Retina (tissue), 1 donor: ENCODE measurements around the gene FBLIM1.

Experiments
- DNase-seq: peaks from one replicate; pipeline ENCODE4 v3.0.0-alpha.2; 2016

The FBLIM1 gene

DNA sequence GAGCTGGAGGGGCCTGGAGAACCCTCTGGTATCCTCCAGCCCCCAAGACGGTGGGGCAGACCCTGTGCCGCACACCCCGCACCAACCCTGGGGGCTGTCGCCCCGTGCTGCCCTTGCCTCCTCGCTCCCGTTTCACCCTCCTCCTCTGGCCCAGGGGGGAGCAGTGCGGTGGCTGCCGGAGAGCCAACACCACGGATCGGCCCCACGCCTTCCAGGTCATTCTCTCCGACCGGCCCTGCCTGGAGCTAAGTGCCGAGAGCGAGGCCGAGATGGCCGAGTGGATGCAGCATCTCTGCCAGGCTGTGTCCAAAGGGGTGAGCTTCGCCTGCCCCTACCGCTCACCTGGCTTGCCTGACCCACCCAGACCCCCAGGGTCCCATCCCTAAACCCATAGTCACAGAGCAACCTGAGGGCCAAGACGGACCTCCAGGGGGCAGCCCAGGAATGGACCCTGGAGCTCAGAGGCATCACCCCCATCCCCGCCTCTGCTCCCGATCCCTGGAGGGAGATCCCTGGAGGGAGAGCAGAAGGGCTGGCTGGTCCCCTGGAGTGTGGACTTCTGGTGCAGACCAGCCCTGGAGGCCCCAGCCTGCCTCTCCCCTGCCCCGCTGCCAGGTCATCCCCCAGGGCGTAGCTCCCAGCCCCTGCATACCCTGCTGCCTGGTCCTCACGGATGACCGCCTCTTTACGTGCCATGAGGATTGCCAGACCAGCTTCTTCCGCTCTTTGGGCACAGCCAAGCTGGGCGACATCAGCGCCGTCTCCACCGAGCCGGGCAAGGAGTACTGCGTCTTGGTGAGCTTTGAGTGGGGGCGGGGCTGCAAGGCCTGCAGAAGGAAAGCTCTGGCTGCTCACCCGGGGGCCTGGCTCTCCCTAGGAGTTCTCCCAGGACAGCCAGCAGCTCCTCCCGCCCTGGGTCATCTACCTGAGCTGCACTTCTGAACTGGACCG is 26.6 kb upstream of the FBLIM1 start:
- DNase-seq = no peak

DNA sequence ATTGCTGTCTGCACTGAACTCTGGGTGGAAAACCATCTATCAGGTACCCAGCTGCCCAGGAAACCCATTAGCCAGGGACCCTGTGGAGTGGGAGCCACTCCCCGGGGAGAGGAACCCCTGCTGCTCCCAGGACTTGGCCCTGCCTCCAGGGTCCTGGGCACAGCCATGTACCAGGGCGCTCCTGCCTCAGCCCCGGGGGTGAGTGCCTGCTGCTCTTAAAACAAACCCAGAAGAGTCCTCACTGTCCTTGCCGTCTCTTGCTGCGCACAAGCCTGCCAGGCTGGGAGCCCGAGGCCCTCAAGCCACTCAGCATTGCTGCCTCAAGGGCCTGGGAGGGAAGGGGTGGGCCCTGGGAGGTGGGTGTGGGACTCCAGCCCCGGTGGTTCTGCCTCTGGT is 25.9 kb upstream of the FBLIM1 start:
- DNase-seq = no peak

DNA sequence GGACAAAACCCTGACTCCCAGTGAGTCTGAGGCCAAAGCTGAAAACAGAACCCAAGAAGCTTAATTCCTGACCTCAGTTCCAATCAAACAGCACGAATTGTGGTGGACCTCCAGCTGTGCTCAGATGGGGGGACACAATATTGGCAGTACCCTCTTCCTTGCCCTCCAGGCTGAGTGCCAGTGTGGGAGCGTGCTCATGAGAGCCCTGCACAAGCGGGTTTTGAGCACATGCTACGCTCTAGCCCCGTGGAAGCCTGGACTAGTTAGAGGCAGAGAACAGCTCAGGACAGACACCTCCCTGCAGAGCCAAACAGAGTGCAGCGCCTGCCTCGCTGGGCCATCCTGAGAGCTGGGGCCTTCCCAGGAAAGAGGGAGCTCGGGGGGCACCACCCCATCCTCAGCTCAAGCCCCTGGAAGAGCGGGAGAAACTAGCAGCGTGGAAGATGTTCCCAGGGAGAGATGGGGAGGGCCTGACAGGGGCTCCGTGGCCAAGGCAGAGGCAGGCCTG is 25.3 kb upstream of the FBLIM1 start:
- DNase-seq = no peak

DNA sequence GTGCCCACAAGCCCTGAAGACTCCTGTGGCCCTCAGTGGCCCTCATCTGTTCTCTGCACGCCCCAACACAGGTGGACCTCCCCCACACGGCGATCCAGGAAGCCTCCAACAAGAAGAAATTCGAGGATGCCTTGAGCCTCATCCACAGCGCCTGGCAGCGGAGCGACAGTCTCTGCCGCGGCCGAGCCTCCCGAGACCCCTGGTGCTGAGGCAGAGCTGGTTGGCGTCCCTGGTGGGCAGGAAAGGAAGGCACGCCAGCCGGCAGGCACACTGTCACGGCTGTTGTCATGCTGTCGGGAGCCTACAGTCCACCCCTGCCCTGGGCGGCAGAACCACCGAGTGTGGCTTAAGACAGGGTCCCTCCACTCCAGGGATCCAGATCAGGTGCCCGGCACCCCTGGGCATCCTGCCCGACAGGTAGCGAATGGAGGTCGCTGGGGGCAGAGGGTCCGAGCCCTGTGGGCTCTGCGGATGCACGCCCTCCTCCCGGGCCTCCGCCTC is 24.8 kb upstream of the FBLIM1 start:
- no peak for DNase-seq

DNA sequence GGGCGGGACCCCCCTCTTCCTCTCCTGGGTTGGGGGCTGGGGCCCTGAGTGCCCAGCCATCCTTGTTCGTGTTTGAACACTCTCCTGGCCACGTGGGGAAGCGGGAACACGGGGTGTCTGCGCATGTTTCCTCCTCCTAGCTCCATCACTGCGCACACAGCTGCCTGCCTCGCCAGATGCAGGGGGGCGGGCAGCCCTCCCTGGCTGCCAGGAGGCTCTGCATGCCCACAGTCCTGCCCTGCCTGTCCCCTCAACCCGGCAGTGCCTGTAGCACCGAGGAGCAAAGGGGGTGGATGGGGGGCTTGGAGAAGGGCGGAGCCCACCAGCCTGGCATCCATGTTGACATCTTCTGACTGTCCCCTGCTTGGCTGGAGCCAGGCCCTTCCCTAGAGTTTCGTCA is 24.3 kb upstream of the FBLIM1 start:
- DNase-seq = no peak

DNA sequence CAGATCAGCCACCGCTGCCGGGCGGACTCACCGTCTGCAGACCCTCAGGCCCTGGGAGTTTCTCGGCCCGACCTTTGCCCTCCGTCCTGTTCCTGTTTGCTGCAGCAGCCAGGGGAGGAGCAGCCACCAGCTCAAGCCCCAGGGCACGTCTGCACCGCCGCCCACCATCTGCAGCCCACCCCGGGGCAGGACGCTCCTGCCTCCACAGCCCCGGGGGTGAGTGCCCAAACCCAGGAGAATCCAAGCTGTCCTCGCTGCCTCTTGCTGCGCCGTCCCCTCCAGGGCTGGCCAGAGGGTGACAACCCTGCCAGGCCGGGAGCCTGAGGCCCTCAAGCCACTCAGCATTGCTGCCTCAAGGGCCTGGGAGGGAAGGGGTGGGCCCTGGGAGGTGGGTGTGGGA is 23.7 kb upstream of the FBLIM1 start:
- no peak for DNase-seq

DNA sequence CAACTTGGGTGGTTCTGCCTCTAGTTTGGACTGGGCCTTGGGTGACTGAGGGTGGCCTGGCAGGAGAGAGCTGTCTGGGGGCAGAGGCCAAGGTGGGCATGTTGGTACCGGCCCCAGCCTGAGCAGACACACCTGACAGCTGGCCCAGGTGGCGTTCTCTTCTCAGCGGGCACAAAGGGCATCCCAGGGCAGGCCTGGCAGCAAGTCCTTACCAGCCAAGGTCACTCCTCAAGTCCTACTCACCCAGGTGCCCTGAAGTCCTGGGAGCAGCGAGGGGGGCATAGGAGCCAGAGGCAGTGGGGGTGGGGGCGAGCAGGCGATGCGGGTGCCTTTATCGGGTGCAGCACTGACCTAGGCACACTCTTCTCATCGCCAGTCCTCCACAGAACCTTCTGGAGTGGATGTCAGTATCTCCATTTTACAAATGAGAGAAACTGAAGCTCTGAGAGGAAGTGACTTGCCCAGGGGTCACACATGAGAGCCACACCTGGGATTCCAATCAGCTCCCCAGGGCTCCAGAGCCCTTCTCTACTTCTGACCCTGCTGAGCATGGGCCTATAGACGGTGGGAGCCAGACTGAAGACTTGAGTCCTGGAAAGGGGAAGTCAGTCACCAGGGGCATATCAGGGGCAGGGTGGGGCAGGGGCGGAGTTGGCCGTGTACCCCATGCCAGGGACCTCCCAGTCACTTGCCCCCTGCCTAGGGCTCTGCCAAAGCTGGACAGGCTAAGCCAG is 23.1 kb upstream of the FBLIM1 start:
- DNase-seq = no peak

DNA sequence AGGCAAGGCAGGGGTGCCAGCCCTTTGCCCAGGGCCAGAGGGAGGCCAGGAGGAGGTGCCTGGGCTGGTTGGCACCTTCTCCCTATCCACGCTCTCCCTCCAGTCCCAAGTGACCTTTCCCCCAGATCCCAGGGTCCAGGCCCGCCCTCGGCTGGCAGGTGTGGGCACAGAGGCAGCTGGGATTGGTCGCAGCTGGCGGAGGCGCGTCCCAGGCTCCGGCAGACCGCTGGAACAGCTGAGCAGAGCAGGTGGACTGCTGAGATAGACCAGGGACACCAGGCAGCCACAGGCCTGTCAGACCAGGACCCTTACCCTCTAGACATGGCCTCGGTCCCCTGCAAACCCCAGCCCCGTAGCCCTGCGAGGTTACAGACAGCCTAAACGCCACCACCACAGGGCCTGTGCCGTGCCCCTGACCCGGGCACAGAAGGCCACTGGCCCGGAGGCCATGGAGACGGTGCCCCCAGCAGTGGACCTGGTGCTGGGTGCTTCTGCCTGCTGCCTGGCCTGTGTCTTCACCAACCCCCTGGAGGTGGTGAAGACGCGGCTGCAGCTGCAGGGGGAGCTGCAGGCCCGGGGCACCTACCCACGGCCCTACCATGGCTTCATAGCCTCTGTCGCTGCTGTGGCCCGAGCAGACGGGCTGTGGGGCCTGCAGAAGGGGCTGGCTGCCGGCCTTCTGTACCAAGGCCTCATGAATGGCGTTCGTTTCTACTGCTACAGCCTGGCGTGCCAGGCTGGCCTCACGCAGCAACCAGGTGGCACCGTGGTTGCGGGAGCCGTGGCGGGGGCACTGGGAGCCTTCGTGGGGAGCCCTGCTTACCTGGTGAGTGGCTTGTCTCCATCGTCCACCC is 22.3 kb upstream of the FBLIM1 start, which contains the start of gene SLC25A34:
TSS of gene SLC25A34 (plus strand) at position 221 of the 854 bp plus-strand sequence. CDS start at position 449, 228 bp downstream.
- DNase-seq = no peak

DNA sequence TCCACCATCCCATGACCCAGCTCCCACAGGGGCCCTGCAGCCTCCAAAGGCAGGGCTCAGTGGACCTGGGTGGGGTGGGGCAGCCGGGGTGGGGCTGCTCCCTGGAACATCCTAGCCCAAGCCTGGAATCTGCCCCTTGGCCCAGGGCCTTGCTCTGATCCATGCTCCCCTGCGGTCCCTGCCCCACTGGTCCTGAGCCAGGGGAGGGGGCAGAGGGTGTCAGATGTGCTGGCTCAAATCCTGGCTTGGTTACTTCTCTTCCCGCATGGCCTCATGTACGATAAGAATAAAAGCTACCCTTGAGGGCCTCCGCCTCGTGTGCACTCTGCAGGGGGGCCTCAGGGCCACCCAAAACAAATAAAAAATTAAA is 21.7 kb upstream of the FBLIM1 start:
- no peak for DNase-seq

DNA sequence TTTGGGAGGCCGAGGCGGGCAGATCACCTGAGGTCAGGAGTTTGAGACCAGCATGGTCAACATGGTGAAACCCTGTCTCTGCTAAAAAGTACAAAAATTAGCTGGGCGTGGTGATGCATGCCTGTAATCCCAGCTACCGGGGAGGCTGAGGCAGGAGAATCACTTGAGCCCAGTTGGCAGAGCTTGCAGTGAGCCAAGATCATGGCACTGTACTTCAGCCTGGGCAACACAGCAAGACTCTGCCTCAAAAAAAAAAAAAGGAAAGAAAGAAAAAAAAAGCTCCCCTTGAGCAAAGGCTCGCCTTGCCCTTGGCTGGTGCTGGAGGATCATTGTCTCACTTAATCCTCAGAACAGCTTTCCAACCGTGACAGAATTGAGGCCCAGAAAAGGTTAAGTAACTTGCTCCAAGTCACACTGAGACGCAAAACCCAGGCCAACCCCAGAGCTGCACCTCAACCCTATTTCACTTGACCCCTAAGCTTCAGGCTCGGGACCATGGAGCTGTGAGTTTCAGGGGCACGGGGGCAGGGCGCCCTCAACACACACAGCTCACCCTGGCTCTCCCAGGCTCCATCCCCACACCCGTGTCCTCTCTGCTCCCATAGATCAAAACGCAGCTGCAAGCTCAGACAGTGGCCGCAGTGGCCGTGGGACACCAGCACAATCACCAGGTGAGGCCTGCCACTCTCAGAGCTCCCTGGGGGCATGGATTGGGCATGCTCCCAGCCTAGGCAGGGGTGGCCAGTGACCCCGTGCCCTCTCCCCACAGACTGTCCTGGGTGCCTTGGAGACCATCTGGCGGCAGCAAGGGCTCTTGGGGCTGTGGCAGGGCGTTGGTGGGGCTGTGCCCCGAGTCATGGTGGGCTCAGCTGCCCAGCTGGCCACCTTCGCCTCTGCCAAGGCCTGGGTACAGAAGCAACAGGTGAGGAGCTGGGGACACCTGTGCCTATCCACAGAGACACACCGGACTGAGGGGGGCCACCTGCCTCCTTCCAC is 21.0 kb upstream of the FBLIM1 start:
- no peak for DNase-seq

DNA sequence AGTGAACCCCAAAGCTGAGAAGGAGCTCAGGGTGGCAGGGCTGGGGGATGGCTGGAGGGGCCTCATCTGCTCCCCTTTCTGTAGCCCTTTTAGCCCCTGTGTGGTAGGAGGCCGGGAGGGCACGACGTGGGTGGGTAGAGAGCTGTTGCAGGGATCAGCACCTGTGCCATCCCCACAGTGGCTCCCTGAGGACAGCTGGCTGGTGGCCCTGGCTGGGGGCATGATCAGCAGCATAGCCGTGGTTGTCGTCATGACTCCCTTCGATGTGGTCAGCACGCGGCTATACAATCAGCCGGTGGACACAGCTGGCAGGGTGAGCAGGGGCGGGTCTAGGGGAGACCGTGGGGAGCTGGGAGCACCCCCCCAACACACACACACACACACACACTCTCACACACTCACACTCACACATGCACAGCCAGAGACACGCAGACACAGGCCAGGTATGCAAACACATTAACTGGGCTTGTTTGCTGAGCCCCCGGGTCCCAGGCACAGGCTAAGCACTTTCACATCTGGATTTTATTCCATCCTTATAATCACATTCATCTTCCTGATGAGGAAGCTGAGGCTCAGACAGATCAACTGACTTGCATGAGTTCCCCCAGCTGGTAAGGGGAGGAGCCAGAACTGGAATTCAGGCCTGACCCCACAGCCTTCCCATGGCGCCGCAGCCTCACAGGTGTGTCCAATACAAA is 20.0 kb upstream of the FBLIM1 start:
- DNase-seq = no peak

DNA sequence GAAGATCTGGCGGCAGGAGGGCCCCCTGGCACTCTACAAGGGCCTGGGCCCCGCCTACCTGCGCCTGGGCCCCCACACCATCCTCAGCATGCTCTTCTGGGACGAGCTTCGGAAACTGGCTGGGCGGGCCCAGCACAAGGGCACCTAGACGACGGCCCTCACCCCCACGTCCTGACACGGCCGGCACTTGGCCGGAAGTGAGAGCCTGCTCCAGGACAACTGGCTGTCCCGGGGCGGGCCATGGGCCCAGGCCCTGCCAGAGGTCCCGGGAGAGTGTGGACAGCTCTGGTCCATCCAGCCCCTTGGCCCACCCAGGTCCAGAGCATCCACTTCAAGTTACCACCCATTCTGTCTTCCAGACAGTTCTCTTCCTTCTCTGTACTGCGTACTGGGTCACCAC is 19.3 kb upstream of the FBLIM1 start:
- no peak for DNase-seq

DNA sequence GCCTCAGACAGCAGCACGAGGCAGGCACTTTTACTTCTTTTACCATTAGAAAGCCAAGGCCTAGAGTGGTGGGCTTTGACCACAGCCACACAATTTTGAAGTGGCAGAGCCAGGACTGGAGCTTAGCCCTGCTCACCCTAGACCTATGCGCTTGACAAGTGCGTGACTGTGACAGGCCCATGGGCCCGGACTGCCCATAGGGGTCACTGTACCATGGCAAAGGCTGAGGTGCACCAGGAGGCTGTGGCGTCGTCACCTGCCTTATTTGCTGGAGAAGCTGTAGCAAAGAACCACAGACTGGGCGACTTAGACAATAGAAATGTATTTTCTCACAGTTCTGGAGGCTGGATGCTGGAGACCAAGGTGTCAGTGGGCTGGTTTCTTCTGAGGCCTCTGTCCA is 18.9 kb upstream of the FBLIM1 start:
- no peak for DNase-seq

DNA sequence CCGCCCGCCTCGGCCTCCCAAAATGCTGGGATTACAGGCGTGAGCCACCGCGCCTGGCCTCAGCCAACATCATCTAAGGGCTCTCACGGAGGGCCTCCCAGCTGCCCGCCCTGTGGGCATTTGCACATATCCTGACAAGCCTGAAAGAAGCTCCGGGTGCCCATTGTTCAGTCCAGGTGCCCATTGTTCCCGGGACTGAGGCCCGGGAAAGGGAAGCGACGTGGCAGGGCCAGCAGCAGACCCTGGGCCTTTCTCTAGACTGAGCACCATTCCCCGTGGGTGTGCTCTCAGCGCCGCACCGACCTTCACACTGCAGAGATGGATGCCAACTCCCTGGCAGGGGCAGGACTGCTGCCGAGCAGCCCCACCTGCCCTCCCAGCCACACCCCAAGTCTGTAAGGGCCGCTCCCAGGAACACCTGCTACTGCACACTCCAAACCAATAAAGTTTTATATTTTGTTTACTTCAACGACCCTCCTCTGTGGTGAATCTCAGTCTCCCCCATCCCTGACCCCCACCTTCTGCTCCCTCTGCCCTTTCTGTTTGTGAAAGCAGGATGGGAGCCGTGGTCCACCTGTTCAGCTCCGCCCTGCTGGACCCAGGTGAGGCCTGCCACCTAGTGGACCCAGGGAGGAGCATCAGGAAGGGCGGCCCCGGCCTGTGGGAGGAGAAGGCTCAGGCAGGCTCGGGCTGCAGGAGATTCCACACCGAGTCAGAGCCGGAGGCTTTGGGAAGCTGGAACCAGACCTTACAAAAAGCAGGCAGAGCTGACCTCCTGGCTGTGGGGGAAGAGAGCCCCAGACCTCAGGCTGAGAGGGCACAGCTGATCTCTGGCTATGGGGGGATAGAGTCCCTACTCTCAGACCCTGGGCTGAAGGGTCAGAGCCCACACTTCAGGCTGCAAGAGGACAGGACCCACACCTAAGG is 17.4 kb upstream of the FBLIM1 start:
- peak; percentile 72 for DNase-seq

DNA sequence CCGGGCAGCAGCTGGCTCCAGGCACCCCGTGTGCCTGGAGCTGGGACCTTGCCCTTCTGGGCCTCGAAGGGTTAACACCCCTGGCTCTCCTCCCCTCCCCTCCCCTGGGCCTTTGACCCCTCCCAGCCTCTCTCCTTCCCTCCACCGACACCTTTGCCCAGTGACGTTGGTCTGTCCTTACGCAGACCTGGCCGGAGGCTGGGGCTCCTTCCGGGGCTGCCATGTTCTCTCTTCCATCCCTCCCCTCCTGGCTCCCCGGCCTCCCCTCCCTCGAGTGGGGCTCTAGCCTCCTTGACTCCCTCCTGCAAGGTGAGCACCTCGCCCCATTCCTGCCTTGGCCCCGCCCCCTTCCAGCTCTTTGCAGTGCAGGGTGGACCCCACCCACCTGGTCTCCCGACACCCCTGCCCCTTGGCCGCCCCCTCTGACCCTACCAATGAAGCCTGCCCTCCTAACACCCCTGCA is 16.2 kb upstream of the FBLIM1 start, which contains the start of gene TMEM82:
TSS of gene TMEM82 (plus strand) at position 161 of the 463 bp plus-strand sequence. CDS start at position 222, 61 bp downstream.
- DNase-seq = no peak

DNA sequence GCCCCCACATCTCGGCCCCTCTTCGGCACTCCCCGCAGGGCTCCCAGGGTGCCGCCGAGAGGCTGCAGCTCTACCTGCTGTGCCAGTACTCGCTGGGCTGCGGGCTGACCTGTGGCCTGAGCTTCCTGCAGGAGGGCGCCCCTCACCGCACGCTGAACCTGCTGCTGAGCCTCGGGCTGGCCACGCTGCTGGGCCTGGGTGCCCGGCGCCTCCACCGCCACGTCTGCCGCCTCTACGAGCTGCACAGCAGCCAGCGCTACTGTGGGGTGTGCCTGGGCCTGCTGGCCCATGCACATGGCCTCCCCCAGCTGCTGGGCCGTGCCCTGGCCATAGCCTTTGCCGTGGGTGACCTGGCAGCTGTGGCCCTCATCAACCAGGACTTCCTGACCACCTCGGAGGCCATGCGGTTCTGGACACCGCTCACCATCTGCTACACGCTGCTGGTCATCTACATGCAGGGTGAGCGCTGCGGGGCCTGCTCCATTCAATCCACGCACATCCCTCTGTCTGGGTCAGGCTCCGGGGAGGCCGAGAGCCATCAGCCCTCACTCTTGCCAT is 14.4 kb upstream of the FBLIM1 start:
- DNase-seq = no peak

DNA sequence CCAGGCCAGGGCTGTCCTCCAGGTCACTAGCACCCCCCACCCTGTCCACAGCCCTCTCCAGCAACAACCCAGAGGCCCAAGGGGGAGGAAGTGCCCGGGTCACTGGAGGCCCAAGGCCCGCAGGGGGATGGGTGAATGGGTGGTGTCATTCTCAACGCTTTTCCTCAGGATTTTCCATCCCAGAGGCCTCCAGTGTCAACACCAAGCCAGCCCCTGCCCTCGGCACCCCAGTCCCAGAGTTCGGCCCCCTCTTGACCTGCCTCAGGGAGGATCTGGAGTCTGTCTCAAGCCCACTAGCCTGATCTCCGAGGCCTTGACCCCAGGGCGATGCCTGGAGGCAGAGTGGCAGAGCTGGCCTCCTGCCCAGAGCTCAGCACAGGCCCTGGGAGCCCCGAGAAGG is 11.2 kb upstream of the FBLIM1 start:
- no peak for DNase-seq

DNA sequence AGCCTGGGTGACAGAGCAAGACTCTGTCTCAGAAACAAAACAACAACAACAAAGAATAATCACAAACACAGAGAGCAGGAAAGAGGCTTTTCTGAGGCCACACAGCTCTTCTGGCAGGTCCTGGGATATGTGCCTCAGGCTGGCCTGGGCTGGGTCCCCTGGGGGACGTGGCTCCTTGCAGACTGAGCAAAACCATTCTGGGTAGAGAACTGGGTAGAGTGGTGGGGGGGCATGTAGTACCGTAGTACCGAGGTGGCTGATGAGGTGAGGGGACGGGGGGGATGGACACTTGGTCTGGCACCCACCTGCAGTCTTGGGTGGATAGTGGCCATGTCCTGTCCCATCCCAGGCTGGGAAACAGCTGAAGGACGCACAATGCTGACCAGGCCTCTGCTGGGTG is 10.3 kb upstream of the FBLIM1 start:
- no peak for DNase-seq
